Measurements from ENCODE around the gene CDC42BPA. TPM values are rescaled to one million over a fixed set of nuclear protein-coding genes. Genes with fewer than 3 reads are reported as not detected.

Gene CDC42BPA
- total and polyA plus RNA-seq, 4 donors, result 8.1 to 71.3 (median 33.0) TPM

GRCh38 chr1:227305894-227306626 is 12.2 kb downstream of the CDC42BPA start:
- WGBS, 2 donors, result 94% methylated on average over 6 of the region's 6 CpGs
- ATAC-seq (ENCODE audit: low FRiP score) (no peak), DNase-seq (no peak)
- Histone ChIP-seq H3K4me1 (ENCODE audit: control insufficient read depth in 1 of 2, insufficient read depth in 2 of 2, low read length in 2 of 2) (peaks cover 0 to 6% of the 10 kb centered on the region in 2 donors), H3K27me3 (ENCODE audit: control insufficient read depth in 1 of 2, insufficient read depth in 2 of 2, low read length in 1 of 2) (no peaks in the 10 kb centered on the region), H3K36me3 (ENCODE audit: control insufficient read depth in 1 of 2, insufficient read depth in 2 of 2, low read length in 1 of 2) (no peaks in the 10 kb centered on the region), H3K27ac (ENCODE audit: low read depth in 1 of 2, low read length in 2 of 2) (no peak overlapping the region), H3K9me3 (ENCODE audit: control insufficient read depth, low read length) (no peaks in the 10 kb centered on the region), H3K4me3 (ENCODE audit: low read length in 2 of 2) (no peak overlapping the region)
- intact Hi-C loops (cut with DNase I), result no loop called here

- intact Hi-C loops (cut with DNase I), result no loop called here
- ATAC-seq (ENCODE audit: low FRiP score), result no peak
Measured at GRCh38 chr1:227304665-227305064, 13.6 kb downstream of the CDC42BPA start.

GRCh38 chr1:227303662-227304061 is 14.6 kb downstream of the CDC42BPA start:
- no peaks in the 10 kb centered on the region for H3K9me3 ChIP-seq (ENCODE audit: control insufficient read depth, low read length)
- ATAC-seq (ENCODE audit: low FRiP score), result no peak
- intact Hi-C loops (cut with DNase I), result no loop called here

More at GRCh38 chr1:227304665-227305064, 13.6 kb downstream of the CDC42BPA start:
- no peak overlapping the region for H3K4me3 ChIP-seq (ENCODE audit: low read length in 2 of 2)
- no peak for DNase-seq
- no peaks in the 10 kb centered on the region for H3K9me3 ChIP-seq (ENCODE audit: control insufficient read depth, low read length)
- no peaks in the 10 kb centered on the region for H3K36me3 ChIP-seq (ENCODE audit: control insufficient read depth in 1 of 2, insufficient read depth in 2 of 2, low read length in 1 of 2)
- H3K27ac ChIP-seq (ENCODE audit: low read depth in 1 of 2, low read length in 2 of 2), result no peak overlapping the region
- peaks cover 0 to 7% of the 10 kb centered on the region in 2 donors for H3K4me1 ChIP-seq (ENCODE audit: control insufficient read depth in 1 of 2, insufficient read depth in 2 of 2, low read length in 2 of 2)
- no peaks in the 10 kb centered on the region for H3K27me3 ChIP-seq (ENCODE audit: control insufficient read depth in 1 of 2, insufficient read depth in 2 of 2, low read length in 1 of 2)

GRCh38 chr1:227300682-227301081 is 17.6 kb downstream of the CDC42BPA start:
- 96 to 99% methylated on average over 7 of the region's 7 CpGs for WGBS, 2 donors
- Histone ChIP-seq H3K4me3 (ENCODE audit: low read length in 2 of 2) (no peak overlapping the region), H3K27ac (ENCODE audit: low read depth in 1 of 2, low read length in 2 of 2) (no peak overlapping the region), H3K36me3 (ENCODE audit: control insufficient read depth in 1 of 2, insufficient read depth in 2 of 2, low read length in 1 of 2) (no peaks in the 10 kb centered on the region), H3K4me1 (ENCODE audit: control insufficient read depth in 1 of 2, insufficient read depth in 2 of 2, low read length in 2 of 2) (peaks cover 0 to 2% of the 10 kb centered on the region in 2 donors), H3K9me3 (ENCODE audit: control insufficient read depth, low read length) (no peaks in the 10 kb centered on the region), H3K27me3 (ENCODE audit: control insufficient read depth in 1 of 2, insufficient read depth in 2 of 2, low read length in 1 of 2) (no peaks in the 10 kb centered on the region)
- intact Hi-C loops (cut with DNase I), result no loop called here
- DNase-seq (no peak), ATAC-seq (ENCODE audit: low FRiP score) (no peak)

More at GRCh38 chr1:227303662-227304061, 14.6 kb downstream of the CDC42BPA start:
- Histone ChIP-seq H3K4me3 (ENCODE audit: low read length in 2 of 2) (no peak overlapping the region), H3K4me1 (ENCODE audit: control insufficient read depth in 1 of 2, insufficient read depth in 2 of 2, low read length in 2 of 2) (peaks cover 0 to 7% of the 10 kb centered on the region in 2 donors), H3K27ac (ENCODE audit: low read depth in 1 of 2, low read length in 2 of 2) (no peak overlapping the region), H3K27me3 (ENCODE audit: control insufficient read depth in 1 of 2, insufficient read depth in 2 of 2, low read length in 1 of 2) (no peaks in the 10 kb centered on the region), H3K36me3 (ENCODE audit: control insufficient read depth in 1 of 2, insufficient read depth in 2 of 2, low read length in 1 of 2) (no peaks in the 10 kb centered on the region)
- DNase-seq, result no peak

- no peak overlapping the region for H3K4me3 ChIP-seq (ENCODE audit: low read length in 2 of 2)
- no peaks in the 10 kb centered on the region for H3K27me3 ChIP-seq (ENCODE audit: control insufficient read depth in 1 of 2, insufficient read depth in 2 of 2, low read length in 1 of 2)
- no peaks in the 10 kb centered on the region for H3K9me3 ChIP-seq (ENCODE audit: control insufficient read depth, low read length)
- intact Hi-C loops (cut with DNase I), result loop anchor here in 1 of 2 donors (10.0 kb wide), 1 partner anchor 55 kb away; no protein-coding TSS in a partner anchor
- peaks cover 2% of the 10 kb centered on the region in 2 donors for H3K4me1 ChIP-seq (ENCODE audit: control insufficient read depth in 1 of 2, insufficient read depth in 2 of 2, low read length in 2 of 2)
- no peaks in the 10 kb centered on the region for H3K36me3 ChIP-seq (ENCODE audit: control insufficient read depth in 1 of 2, insufficient read depth in 2 of 2, low read length in 1 of 2)
- H3K27ac ChIP-seq (ENCODE audit: low read depth in 1 of 2, low read length in 2 of 2), result no peak overlapping the region
- DNase-seq, result no peak
- ATAC-seq (ENCODE audit: low FRiP score), result no peak
- 22 to 25% methylated on average over 4 of the region's 4 CpGs for WGBS, 2 donors
Measured at GRCh38 chr1:227299688-227300087, 18.6 kb downstream of the CDC42BPA start.

GRCh38 chr1:227299241-227299627 is 19.1 kb downstream of the CDC42BPA start:
- Histone ChIP-seq H3K27me3 (ENCODE audit: control insufficient read depth in 1 of 2, insufficient read depth in 2 of 2, low read length in 1 of 2) (no peaks in the 10 kb centered on the region), H3K4me3 (ENCODE audit: low read length in 2 of 2) (no peak overlapping the region), H3K9me3 (ENCODE audit: control insufficient read depth, low read length) (no peaks in the 10 kb centered on the region), H3K4me1 (ENCODE audit: control insufficient read depth in 1 of 2, insufficient read depth in 2 of 2, low read length in 2 of 2) (peaks cover 2% of the 10 kb centered on the region in 2 donors), H3K27ac (ENCODE audit: low read depth in 1 of 2, low read length in 2 of 2) (no peak overlapping the region), H3K36me3 (ENCODE audit: control insufficient read depth in 1 of 2, insufficient read depth in 2 of 2, low read length in 1 of 2) (no peaks in the 10 kb centered on the region)
- ATAC-seq (ENCODE audit: low FRiP score), result no peak
- DNase-seq, result no peak
- intact Hi-C loops (cut with DNase I), result loop anchor here in 1 of 2 donors (10.0 kb wide), 1 partner anchor 54 kb away; no protein-coding TSS in a partner anchor

GRCh38 chr1:227298512-227299240 is 19.6 kb downstream of the CDC42BPA start:
- H3K27ac ChIP-seq (ENCODE audit: low read depth in 1 of 2, low read length in 2 of 2), result no peak overlapping the region
- ATAC-seq (ENCODE audit: low FRiP score), result no peak
- H3K4me1 ChIP-seq (ENCODE audit: control insufficient read depth in 1 of 2, insufficient read depth in 2 of 2, low read length in 2 of 2), result peaks cover 2% of the 10 kb centered on the region in 2 donors
- H3K4me3 ChIP-seq (ENCODE audit: low read length in 2 of 2), result no peak overlapping the region
- no peak for DNase-seq
- 31 to 34% methylated on average over 3 of the region's 3 CpGs for WGBS, 2 donors
- H3K9me3 ChIP-seq (ENCODE audit: control insufficient read depth, low read length), result no peaks in the 10 kb centered on the region
- H3K27me3 ChIP-seq (ENCODE audit: control insufficient read depth in 1 of 2, insufficient read depth in 2 of 2, low read length in 1 of 2), result no peaks in the 10 kb centered on the region
- H3K36me3 ChIP-seq (ENCODE audit: control insufficient read depth in 1 of 2, insufficient read depth in 2 of 2, low read length in 1 of 2), result no peaks in the 10 kb centered on the region
- intact Hi-C loops (cut with DNase I), result loop anchor here in 1 of 2 donors (10.0 kb wide), 1 partner anchor 54 kb away; no protein-coding TSS in a partner anchor

- WGBS, 2 donors, result 96 to 99% methylated on average over 4 of the region's 4 CpGs
- no peak for ATAC-seq (ENCODE audit: low FRiP score)
- H3K4me1 ChIP-seq (ENCODE audit: control insufficient read depth in 1 of 2, insufficient read depth in 2 of 2, low read length in 2 of 2), result peaks cover 2% of the 10 kb centered on the region in 2 donors
- no peak overlapping the region for H3K27ac ChIP-seq (ENCODE audit: low read depth in 1 of 2, low read length in 2 of 2)
- H3K4me3 ChIP-seq (ENCODE audit: low read length in 2 of 2), result no peak overlapping the region
- no peaks in the 10 kb centered on the region for H3K27me3 ChIP-seq (ENCODE audit: control insufficient read depth in 1 of 2, insufficient read depth in 2 of 2, low read length in 1 of 2)
- intact Hi-C loops (cut with DNase I), result loop anchor here in 1 of 2 donors (10.0 kb wide), 1 partner anchor 52 kb away; no protein-coding TSS in a partner anchor
- no peaks in the 10 kb centered on the region for H3K36me3 ChIP-seq (ENCODE audit: control insufficient read depth in 1 of 2, insufficient read depth in 2 of 2, low read length in 1 of 2)
- no peaks in the 10 kb centered on the region for H3K9me3 ChIP-seq (ENCODE audit: control insufficient read depth, low read length)
- DNase-seq, result no peak
Measured at GRCh38 chr1:227297073-227297793, 21.1 kb downstream of the CDC42BPA start.

All from aorta (tissue), 5 donors.